H9 (cell line): ENCODE data around the gene LAMC1. TPM values are rescaled to one million over a fixed set of nuclear protein-coding genes. Genes with fewer than 3 reads are reported as not detected.

Experiments
- DNase-seq: peaks from one replicate; pipeline ENCODE4 v3.0.0-alpha.2; 2017
- H2AFZ ChIP-seq: one replicate; pipeline ENCODE4 v1.6.1; 2013; ENCODE audit warnings: mild to moderate bottlenecking, low read length, control low read depth, moderate library complexity
- H2AK5ac ChIP-seq: 2 replicates; pipeline ENCODE4 v1.6.1; 2013; ENCODE audit warnings: low read length, control low read depth, mixed read lengths; ENCODE audit not compliant: insufficient read length
- H2BK120ac ChIP-seq: one replicate; pipeline ENCODE4 v1.6.1; 2013; ENCODE audit warnings: low read depth, mild to moderate bottlenecking, low read length, control low read depth, inconsistent platforms; ENCODE audit not compliant: poor library complexity, severe bottlenecking
- H2BK12ac ChIP-seq: 2 replicates; pipeline ENCODE4 v1.6.1; 2013; ENCODE audit warnings: low read length, control low read depth, mixed read lengths, low read depth; ENCODE audit not compliant: insufficient read length
- H2BK15ac ChIP-seq: 2 replicates; pipeline ENCODE4 v1.6.1; 2013; ENCODE audit warnings: low read depth, low read length, control low read depth
- H2BK20ac ChIP-seq: one replicate; pipeline ENCODE4 v1.6.1; 2013; ENCODE audit warnings: low read depth, mild to moderate bottlenecking, low read length, control low read depth, inconsistent platforms; ENCODE audit not compliant: poor library complexity, severe bottlenecking
- H2BK5ac ChIP-seq: 2 replicates; pipeline ENCODE4 v1.6.1; 2013; ENCODE audit warnings: low read length, control low read depth, mixed read lengths; ENCODE audit not compliant: insufficient read length
- H3K14ac ChIP-seq: 2 replicates; pipeline ENCODE4 v1.6.1; 2013; ENCODE audit warnings: low read length, control low read depth; ENCODE audit not compliant: insufficient read depth
- H3K18ac ChIP-seq: 2 replicates; pipeline ENCODE4 v1.6.1; 2013; ENCODE audit warnings: low read depth, mild to moderate bottlenecking, mixed read lengths, low read length, control low read depth; ENCODE audit not compliant: insufficient read length
- H3K23ac ChIP-seq: 2 replicates; pipeline ENCODE4 v1.6.1; 2013; ENCODE audit warnings: low read length, control low read depth, mixed read lengths, low read depth; ENCODE audit not compliant: insufficient read length
- H3K23me2 ChIP-seq: 2 replicates; pipeline ENCODE4 v1.6.1; 2013; ENCODE audit warnings: low read depth, mild to moderate bottlenecking, mixed read lengths, low read length, control low read depth; ENCODE audit not compliant: insufficient read length, poor library complexity, severe bottlenecking
- H3K27ac ChIP-seq: 2 replicates; pipeline ENCODE4 v1.5.1; 2013; ENCODE audit warnings: low read length, control low read depth, mixed read lengths, low read depth; ENCODE audit not compliant: insufficient read length
- H3K27me3 ChIP-seq: 2 replicates; pipeline ENCODE4 v1.6.1; 2013; ENCODE audit warnings: low read length, control low read depth, inconsistent platforms; ENCODE audit not compliant: insufficient read depth
- H3K4ac ChIP-seq: 2 replicates; pipeline ENCODE4 v1.6.1; 2013; ENCODE audit warnings: low read depth, mild to moderate bottlenecking, control low read depth, inconsistent platforms, low read length, moderate library complexity
- H3K4me1 ChIP-seq: 2 replicates; pipeline ENCODE4 v1.6.1; 2013; ENCODE audit warnings: low read length, control low read depth, inconsistent platforms; ENCODE audit not compliant: insufficient read depth
- H3K4me2 ChIP-seq: 2 replicates; pipeline ENCODE4 v1.6.1; 2013; ENCODE audit warnings: low read length, control low read depth, mixed read lengths; ENCODE audit not compliant: insufficient read length, insufficient read depth
- H3K56ac ChIP-seq: 2 replicates; pipeline ENCODE4 v1.6.1; 2013; ENCODE audit warnings: low read depth, mild to moderate bottlenecking, mixed read lengths, low read length, control low read depth; ENCODE audit not compliant: insufficient read length
- H3K79me1 ChIP-seq: 2 replicates; pipeline ENCODE4 v1.6.1; 2013; ENCODE audit warnings: low read depth, mild to moderate bottlenecking, moderate library complexity, low read length, control low read depth, inconsistent platforms; ENCODE audit not compliant: insufficient read depth, poor library complexity, severe bottlenecking
- H3K79me2 ChIP-seq: 2 replicates; pipeline ENCODE4 v1.6.1; 2013; ENCODE audit warnings: low read length, control low read depth, inconsistent platforms; ENCODE audit not compliant: insufficient read depth
- H3K9ac ChIP-seq: 2 replicates; pipeline ENCODE4 v1.6.1; 2013; ENCODE audit warnings: low read length, control low read depth, mixed read lengths; ENCODE audit not compliant: insufficient read length; ENCODE audit errors: extremely low read depth
- H3K9me3 ChIP-seq: one replicate; pipeline ENCODE4 v1.6.1; 2013; ENCODE audit warnings: low read depth, low read length, inconsistent platforms; ENCODE audit not compliant: control insufficient read depth
- H3T11ph ChIP-seq: one replicate; pipeline ENCODE4 v1.6.1; 2013; ENCODE audit warnings: mild to moderate bottlenecking, low read length, control low read depth, inconsistent platforms
- H4K20me1 ChIP-seq: one replicate; pipeline ENCODE4 v1.6.1; 2013; ENCODE audit not compliant: control insufficient read depth, insufficient read length, insufficient read depth
- H4K5ac ChIP-seq: 2 replicates; pipeline ENCODE4 v1.6.1; 2013; ENCODE audit warnings: low read depth, mild to moderate bottlenecking, mixed read lengths, low read length, control low read depth; ENCODE audit not compliant: insufficient read length
- H4K8ac ChIP-seq: replicated peaks from 2 replicates; pipeline ENCODE4 v1.6.1; 2013; ENCODE audit warnings: low read length, control low read depth, mixed read lengths, low read depth; ENCODE audit not compliant: insufficient read length
- H4K91ac ChIP-seq: 2 replicates; pipeline ENCODE4 v1.6.1; 2013; ENCODE audit warnings: low read depth, mild to moderate bottlenecking, moderate library complexity, mixed read lengths, low read length, control low read depth; ENCODE audit not compliant: insufficient read length
- H3K27ac Mint-ChIP-seq, 3 experiments: 2 replicates in 2 of 3; 3 replicates in 1 of 3; pipeline ENCODE4 v1.8.0; 2020 to 2021; ENCODE audit warnings: mixed read lengths in 3 of 3, mild to moderate bottlenecking in 1 of 3, moderate library complexity in 1 of 3
- H3K27me3 Mint-ChIP-seq: 2 replicates; pipeline ENCODE4 v1.8.0; 2021; ENCODE audit warnings: low read depth, mild to moderate bottlenecking, moderate library complexity, mixed read lengths
- H3K36me3 Mint-ChIP-seq, 3 experiments: 2 replicates in 2 of 3; 3 replicates in 1 of 3; pipeline ENCODE4 v1.8.0; 2020 to 2021; ENCODE audit warnings: low read depth in 3 of 3, mixed read lengths in 3 of 3; ENCODE audit not compliant: insufficient read depth in 1 of 3
- H3K4me1 Mint-ChIP-seq, 2 experiments: 2 replicates each; pipeline ENCODE4 v1.8.0; 2020; ENCODE audit warnings: mixed read lengths in 2 of 2
- H3K4me3 Mint-ChIP-seq, 2 experiments: 2 replicates in 1 of 2; 3 replicates in 1 of 2; pipeline ENCODE4 v1.8.0; 2020 to 2021; ENCODE audit warnings: mild to moderate bottlenecking in 2 of 2, mixed read lengths in 2 of 2, moderate library complexity in 1 of 2
- H3K9me3 Mint-ChIP-seq, 2 experiments: 2 replicates in 1 of 2; 3 replicates in 1 of 2; pipeline ENCODE4 v1.8.0; 2020; ENCODE audit warnings: mild to moderate bottlenecking in 2 of 2, mixed read lengths in 2 of 2, moderate library complexity in 1 of 2
- WGBS: extraction: QIAGEN DNeasy Blood & Tissue Kit; methylation state at CpG from one replicate; pipeline ENCODE4 v1.1.7; 2013; ENCODE audit warnings: missing lambda C conversion rate, low lambda C conversion rate, mixed read lengths; ENCODE audit not compliant: insufficient read length; ENCODE audit errors: extremely low coverage; 5-methylcytosine and 5-hydroxymethylcytosine counted together
- total RNA-seq: library from RNA; stranded (reverse); gene quantifications from 2 replicates; pipeline ENCODE4 v1.2.1, GENCODE V29; 2021
- TF ChIP-seq, protein P1 (sequence below): fragments of 200-600 bp; sonication (generic); conservative IDR thresholded peaks from 3 replicates; pipeline ENCODE4 v1.8.0; 2021; ENCODE audit warnings: antibody characterized with exemption, mild to moderate bottlenecking

Gene LAMC1
- total RNA-seq, 1 experiment from 2014 or later: 96.2 TPM

- no peak overlapping the region for H3K4me3 Mint-ChIP-seq
- H3K27ac ChIP-seq: no peak overlapping the region
Measured at GRCh38 chr1:182984621-182985020, 38.6 kb upstream of the LAMC1 start.

More at GRCh38 chr1:182984621-182985020, 38.6 kb upstream of the LAMC1 start:
- Mint-ChIP-seq H3K9me3 (peaks cover 3 to 7% of the 10 kb centered on the region in 2 experiments; a peak in 1 of 5 replicates), H3K27ac (no peak overlapping the region), H3K4me1 (no peaks in the 10 kb centered on the region), H3K27me3 (no peaks in the 10 kb centered on the region), H3K36me3 (peaks cover 0 to 6% (median 0%) of the 10 kb centered on the region in 3 experiments; a peak in 2 of 7 replicates)
- Histone ChIP-seq H3K14ac (no peak overlapping the region), H3K27me3 (no peaks in the 10 kb centered on the region), H3K9me3 (no peaks in the 10 kb centered on the region), H2BK120ac (no peak overlapping the region), H3T11ph (no peak overlapping the region), H2AFZ (no peak overlapping the region), H3K79me2 (no peaks in the 10 kb centered on the region), H4K5ac (no peak overlapping the region), H3K18ac (no peak overlapping the region), H3K9ac (no peak overlapping the region), H3K4me1 (no peaks in the 10 kb centered on the region), H2BK12ac (no peak overlapping the region), H3K4ac (no peak overlapping the region), H2AK5ac (no peak overlapping the region), H3K56ac (no peak overlapping the region), H3K23me2 (no peaks in the 10 kb centered on the region), H3K23ac (no peak overlapping the region), H4K8ac (no peak overlapping the region), H2BK15ac (no peak overlapping the region), H3K79me1 (no peaks in the 10 kb centered on the region), H3K4me2 (no peak overlapping the region), H2BK5ac (no peak overlapping the region), H4K20me1 (no peaks in the 10 kb centered on the region), H2BK20ac (no peak overlapping the region), H4K91ac (no peak overlapping the region)
- TF ChIP-seq, protein P1, sequence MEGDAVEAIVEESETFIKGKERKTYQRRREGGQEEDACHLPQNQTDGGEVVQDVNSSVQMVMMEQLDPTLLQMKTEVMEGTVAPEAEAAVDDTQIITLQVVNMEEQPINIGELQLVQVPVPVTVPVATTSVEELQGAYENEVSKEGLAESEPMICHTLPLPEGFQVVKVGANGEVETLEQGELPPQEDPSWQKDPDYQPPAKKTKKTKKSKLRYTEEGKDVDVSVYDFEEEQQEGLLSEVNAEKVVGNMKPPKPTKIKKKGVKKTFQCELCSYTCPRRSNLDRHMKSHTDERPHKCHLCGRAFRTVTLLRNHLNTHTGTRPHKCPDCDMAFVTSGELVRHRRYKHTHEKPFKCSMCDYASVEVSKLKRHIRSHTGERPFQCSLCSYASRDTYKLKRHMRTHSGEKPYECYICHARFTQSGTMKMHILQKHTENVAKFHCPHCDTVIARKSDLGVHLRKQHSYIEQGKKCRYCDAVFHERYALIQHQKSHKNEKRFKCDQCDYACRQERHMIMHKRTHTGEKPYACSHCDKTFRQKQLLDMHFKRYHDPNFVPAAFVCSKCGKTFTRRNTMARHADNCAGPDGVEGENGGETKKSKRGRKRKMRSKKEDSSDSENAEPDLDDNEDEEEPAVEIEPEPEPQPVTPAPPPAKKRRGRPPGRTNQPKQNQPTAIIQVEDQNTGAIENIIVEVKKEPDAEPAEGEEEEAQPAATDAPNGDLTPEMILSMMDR: no peak
- no peak for DNase-seq
- WGBS: no CpG with 5 or more reads among the region's 1 CpG
